ENCODE data around the gene RNF32.
"Not testable (repeated sequence)": the region's sequence is repeated elsewhere in the genome, so short reads cannot be mapped to it uniquely, and the experiment has no call there.

RNF32 gene

DNA sequence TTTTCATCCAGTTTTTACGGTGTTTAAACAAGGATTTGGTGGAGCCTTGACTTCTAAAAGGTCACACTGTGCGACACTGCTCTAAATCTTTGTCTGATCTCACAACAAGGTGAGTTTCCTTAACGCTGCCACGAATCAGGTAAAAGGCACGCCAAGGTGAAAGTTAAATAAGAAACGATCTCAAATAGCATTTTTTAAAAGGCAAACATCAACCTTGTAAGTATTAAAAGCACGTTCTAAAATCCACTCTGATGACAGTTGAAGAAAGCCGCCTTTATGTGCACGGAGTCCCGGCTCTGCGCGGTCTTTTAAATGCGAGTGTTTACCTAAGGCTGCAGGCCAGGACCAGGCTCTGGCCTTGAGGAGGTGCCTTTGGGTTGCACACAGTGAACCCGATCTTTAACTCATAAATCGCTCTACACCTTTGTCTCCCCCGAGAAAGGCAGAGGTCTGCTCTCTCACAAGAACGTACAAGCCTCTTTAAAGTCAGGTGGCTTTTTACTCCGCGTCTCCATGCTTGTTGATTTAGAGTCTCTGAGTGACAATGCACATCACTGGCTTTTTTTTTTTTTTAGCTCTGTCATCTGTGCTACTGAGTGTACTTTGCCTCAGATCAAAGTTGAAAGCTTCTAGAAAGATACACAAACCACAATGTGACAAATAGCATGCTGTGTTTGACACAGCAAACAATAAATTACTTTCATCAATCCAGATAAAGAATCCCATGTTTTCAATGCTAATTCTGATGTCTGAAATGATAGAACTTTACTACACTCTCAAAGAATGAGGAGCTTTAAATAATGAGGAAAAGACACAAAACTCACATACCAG is 25.9 kb upstream of the RNF32 start:
- no peak for DNase-seq

DNA sequence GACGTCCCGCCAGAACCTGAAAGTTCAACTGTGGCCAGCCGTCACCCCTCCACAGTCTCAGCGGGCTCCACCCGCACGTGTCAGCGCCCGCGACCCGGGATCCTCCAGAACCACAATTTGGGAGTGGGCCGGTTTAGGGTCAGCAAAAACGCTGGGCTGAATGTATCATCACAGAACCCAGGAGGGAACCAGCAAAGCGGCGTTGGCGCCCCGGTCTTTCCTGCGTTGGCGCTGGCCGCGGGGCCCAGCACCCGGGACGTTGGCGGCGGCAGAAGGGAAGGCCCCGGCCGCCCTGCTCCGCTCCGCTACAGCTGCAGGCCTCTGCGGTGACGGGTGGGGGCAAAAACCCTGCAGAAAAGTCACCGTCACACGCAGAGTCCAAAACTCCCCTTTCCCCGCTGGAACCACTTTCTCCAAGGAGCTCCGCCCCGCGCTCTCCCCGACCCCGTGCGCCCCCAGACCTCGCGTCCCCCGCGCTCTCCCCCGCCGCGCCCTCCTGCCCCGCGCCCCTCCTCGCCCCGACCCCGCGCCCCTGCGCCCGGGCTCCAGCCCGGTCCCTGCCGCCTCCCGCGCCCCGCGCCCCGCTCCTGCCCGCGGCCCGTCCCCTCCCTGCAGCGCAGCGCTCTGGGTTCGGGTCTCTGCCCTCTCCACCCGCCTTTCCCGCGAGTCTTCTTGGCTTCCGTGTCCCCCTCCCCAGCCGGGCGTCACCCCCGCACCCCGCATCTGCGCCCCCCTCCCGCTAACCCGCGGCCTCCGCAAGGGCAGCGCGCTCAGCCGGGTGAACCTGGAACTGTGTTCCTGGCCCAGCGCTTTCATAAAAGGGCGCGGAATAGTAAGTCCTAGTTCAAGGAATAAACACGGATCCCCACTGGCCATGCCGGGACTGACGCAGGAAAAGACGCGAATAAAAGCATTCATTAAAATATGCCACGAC is 24.0 kb upstream of the RNF32 start:
- DNase-seq: no peak

DNA sequence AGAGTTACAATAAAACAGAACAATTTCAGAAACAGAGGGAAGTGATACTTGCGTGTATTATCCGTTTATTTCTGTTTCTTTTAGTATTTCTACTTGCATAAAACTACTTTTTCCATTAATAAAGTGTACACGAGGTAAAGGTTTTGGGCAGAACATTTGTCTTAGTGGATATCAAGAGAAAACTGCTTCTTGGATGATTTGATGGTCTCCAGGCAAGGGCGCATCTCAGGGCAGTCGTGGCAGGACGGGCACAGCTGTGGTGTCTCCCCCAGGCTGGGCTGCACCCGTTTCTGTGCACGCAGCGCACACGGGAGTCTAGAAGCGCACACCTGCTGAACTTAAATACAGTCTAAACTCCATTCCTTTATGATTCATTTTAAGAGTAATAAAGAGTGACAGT is 23.4 kb upstream of the RNF32 start:
- DNase-seq: no peak

DNA sequence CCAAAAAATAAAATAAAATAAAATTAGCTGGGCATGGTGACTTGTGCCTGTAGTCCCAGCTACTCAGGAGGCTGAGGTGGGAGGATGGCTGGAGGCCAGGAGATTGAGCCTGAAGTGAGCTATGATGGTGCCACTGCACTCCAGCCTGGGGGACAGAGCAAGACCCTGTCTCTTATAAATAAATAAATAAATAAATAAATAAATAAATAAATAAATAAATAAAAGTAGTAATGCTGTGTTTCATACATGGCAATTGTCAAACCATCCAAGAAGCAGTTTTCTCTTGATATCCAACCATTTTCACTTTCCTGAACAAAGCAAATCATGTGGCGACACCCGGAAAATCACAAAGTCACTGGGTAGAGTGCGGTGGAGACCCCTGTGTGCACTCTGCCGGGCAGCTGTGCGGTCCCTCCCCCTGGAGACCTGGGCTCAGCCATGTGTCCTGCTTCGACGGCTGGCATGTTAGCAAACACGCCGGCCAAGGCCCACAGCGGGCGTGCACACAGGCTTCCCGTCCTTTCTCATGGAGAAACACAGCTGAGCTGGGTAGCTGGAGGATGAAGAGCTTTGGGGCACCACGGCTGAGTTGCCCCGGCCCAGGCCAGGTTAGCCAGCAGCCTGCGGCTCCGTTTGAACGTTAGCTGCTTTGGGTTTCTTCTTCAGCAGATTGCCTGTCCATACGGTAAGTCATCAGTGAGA is 22.3 kb upstream of the RNF32 start:
- DNase-seq: no peak

DNA sequence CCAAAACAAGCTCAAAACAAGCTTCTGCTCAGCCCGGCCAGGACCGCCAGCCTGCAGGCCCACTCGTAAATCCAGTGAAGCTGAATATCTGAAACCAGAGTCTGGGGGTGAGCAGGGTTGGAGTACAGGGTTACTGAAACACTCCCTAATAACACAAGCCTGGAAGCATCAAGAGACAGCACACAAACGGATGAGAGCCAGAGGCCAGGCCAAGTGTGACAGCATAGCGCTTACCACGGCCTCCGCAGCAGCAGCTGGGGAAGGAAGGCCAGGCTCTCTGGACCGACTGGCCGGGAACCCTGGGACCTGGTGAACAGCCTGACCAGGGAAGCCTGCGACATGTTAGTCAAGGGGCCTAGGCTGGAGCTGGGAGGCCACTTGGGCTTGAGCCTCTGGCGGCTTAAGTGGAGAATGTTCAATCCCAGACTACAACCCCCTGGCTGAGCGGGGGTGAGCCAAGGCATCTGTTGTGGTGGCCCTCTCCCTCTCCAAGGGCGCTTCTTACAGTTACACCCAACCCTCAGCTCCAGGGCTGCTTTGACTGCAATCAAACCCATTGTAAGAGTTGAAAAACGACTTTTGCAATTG is 21.7 kb upstream of the RNF32 start:
- DNase-seq: no peak

DNA sequence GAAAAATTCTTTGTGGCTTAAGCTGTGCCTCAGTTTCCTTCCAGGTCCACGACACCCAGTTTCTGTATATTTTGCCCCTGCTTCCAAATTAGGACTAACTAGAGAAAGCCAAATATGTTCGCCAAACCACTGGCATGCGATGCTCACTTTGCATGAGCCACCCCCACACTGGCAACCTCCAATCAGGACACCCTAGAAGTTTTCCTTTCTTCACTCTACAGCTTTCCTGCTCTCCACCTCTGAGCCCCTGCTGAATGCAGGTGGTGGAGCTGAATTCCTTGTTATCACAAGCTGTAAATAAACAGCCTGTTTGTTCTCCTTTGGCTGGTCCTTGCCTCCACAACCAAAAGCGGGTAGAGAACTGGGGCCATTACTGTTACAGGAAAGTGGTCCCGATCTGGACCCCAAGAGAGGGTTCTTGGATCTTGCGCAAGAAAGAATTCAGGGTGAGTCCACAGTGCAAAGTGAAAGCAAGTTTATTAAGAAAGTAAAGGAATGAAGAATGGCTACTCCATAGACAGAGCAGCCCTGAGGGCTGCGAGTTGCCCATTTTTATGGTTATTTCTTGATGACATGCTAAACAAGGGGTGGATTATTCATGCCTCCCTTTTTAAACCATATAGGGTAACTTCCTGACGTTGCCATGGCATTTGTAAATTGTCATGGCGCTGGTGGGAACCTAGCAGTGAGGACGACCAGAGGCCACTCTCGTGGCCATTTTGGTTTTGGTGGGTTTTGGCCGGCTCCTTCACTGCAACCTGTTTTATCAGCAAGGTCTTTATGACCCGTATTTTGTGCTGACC is 20.9 kb upstream of the RNF32 start:
- DNase-seq: not testable (repeated sequence)

DNA sequence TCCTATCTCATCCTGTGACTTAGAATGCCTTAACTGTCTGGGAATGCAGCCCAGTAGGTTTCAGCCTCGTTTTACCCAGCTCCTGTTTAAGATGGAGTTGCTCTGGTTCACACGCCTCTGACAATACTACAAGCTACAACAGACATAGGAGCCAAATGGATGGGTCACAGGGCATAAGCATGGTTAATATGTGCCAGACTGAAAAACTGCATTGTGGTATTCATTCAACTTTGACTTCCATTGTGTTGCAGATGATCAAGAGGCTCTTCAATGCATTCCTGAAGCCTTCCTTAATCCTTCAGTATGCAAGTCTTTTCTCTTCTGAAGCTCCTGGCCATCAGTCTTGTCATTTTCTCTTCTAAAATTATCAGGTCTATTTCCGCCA is 20.3 kb upstream of the RNF32 start:
- DNase-seq: no peak

DNA sequence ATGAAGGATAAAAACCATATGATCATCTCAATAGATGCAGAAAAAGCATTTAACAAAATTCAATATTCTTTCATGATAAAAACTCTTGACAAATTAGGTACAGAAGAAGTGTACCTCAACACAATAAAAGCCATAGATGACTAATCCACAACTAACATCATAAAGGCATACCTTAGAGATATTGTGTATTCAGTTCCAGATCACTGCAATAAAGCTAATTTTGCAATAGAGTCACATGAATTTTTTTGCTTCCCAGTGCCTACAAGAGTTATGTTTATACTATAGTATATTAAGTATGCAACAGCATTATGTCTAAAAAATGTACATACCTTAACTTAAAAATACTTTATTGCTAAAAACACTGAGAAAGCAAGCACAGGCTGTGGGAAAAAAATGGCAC is 18.9 kb upstream of the RNF32 start:
- no peak for DNase-seq

DNA sequence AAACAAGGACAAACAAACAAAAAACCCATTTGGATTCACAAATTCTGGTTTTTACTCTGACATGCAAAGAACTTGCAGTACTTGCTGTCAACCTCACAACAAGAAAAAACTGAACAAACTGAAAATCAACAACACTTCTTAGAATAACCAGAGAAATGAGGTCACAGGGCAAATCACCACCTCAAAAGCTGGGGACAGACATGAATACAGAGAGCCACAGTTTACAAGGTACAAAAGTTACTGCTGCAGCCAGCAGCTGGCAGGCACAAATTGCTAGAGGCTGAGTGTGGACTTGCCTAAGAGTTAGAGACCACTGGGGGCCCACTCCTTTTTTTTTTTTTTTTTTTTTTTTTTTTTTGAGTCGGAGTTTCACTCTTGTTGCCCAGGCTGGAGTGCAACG is 15.0 kb upstream of the RNF32 start:
- DNase-seq: no peak

DNA sequence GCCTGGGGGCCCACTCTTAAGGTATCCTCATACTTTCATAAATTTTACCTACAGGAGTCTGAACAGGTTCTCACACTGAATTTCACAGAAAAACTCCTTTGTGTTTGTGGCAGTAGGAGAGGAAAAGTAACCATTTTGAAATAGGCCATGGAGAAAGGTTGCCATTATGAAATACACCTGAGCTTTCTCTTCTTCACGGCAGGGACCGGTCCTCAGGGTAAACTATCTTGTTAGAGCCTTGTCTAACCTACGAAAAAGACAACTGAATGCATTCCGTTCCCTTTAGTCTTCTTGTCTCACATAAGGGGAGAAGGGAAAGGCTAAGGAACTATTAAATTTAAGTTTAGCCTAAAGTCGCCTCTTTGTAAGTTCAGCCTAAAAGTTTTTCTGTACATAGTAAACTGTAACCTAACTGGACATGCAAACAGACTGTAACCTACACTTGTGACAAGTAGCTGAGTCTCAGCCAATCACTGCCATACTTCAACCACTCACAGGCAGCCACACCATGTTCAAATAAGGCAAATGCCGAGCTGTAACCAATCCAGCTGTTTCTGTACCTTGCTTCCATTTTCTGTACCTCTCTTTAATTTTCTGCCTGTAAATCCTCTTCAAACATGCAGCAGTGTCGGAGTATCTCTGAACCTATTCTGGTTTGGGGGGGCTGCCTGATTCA is 14.2 kb upstream of the RNF32 start:
- DNase-seq: no peak

DNA sequence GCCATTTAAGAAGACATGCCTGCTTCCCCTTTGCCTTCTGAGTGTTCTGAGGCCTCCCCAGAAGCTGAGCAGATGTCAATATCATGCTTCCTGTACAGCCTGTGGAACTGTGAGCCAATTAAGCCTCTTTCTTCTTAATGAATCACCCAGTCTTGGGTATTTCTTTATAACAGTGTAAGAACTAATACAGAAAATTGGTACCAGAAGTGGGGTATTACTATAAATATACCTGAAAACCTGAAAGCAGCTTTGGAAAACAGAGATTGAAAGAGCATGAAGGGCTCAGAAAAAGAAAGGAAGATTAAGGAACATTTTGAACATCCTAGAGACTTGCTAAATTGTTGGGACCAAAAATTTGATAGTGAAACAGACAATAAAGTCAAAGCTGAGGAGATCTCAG is 12.0 kb upstream of the RNF32 start:
- no peak for DNase-seq

DNA sequence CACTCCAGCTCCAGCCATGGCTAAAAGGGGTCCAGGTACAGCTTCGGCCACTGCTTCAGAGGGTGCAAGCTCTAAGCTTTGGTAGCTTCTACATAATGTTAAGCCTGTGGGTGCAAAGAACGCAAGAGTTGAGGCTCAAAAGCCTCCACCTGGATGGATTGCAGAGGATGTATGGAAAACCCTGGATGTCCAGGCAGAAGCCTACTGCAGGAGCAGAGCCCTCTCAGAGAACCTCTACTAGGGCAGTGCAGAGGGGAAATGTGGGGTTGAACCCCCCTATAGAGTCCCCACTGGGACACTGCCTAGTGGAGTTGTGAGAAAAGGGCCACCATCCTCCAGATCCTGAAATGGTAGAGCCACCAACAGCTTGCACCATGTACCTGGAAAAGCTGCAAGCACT is 10.7 kb upstream of the RNF32 start:
- no peak for DNase-seq

DNA sequence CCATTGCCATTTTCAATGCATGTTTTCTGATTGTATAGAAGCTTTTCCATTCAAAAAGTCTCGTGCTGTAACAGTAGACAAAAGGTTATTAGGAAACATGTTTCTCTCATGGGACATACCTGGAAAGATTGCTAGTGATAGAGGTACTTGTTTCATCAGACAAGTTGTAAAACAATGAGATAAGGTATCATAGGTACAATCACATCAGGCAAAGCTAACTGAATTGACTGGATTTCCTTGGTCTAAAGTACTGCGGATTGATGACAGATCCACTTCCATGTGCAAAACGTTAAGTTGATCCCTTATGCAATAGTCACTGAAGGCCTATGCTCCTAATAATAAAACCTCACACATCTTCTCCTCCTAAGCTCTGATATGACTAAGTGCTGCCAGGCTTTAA is 6.5 kb upstream of the RNF32 start:
- no peak for DNase-seq

DNA sequence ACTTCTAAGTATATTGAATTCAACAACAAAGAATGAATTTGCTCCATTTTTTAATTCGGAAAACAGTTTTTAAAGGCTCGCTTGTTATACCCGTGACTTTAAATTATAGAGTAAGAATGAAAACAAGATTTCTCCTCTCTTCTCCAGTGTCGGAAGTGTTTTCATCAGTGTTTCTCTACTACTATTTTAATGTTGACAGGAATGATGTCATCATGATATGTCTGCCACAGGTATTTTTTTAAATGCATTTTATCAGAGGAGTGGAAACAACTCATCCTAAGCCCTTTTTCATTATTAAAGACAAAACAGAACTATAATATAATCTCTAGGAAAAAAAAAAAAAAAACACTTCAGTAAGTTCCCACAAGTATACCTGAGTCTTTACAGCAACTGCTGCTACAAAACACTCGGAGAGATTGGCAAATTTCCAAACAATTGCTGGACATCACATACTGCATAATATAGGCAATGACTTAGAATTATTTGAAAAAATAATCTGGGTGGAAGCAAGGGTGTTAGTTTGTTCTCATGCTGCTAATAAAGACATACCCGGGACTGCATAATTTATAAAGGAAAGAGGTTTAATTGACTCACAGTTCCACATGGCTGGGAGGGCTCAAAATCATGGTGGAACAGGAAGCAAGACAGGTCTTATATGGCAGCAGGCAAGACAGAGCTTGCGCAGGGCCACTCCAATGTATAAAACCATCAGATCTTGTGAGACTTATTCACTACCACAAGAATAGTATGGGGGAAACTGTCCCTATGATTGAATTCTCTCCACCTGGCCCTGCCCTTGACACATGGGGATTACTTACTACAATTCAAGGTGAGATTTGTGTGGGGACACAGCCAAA is 4.8 kb upstream of the RNF32 start:
- no peak for DNase-seq

DNA sequence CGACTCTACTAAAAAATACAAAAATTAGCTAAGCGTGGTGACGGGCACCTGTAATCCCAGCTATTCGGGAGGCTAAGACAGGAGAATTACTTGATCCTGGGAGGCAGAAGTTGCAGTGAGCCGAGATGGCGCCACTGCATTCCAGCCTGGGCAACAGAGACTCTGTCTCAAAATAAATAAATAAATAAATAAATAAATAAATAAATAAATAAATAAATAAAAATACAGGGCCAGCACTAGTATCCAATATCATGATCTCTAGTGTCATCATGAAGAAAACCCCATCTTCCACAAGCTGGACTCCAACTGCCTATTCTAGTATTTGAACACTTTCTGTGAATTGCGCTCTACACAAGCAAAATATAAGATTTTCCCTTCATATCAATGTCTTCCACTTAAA is 3.5 kb upstream of the RNF32 start:
- not testable (repeated sequence) for DNase-seq

DNA sequence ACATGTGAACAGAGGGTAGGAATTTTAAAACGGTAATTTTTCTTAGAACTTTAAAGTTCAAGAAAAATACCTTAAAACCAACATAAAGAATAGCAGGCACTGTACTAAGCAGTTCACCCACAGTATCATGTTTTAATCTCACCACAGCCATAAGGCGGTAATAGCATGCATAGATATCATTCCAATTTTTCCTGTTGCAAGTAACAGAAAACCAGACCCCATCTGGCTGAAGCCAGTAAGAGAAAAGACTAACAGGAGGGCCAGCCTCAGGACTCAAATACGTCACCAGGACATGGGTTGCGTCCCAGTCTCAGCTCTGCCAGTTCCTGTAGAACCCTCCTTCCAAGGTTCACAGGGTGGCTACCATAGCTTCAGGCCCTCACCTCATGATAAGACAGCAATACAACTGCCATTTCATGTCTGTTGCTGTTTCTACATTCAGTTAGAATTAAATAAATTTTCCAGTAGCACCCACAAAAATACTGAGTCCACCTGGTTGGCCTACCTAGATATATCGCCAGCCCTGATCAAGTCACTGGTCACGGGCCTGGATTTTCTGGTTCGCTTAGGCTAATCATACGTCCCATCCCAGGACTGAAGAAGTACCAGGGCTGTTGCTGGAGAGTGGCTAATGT is 2.0 kb upstream of the RNF32 start:
- DNase-seq: no peak

DNA sequence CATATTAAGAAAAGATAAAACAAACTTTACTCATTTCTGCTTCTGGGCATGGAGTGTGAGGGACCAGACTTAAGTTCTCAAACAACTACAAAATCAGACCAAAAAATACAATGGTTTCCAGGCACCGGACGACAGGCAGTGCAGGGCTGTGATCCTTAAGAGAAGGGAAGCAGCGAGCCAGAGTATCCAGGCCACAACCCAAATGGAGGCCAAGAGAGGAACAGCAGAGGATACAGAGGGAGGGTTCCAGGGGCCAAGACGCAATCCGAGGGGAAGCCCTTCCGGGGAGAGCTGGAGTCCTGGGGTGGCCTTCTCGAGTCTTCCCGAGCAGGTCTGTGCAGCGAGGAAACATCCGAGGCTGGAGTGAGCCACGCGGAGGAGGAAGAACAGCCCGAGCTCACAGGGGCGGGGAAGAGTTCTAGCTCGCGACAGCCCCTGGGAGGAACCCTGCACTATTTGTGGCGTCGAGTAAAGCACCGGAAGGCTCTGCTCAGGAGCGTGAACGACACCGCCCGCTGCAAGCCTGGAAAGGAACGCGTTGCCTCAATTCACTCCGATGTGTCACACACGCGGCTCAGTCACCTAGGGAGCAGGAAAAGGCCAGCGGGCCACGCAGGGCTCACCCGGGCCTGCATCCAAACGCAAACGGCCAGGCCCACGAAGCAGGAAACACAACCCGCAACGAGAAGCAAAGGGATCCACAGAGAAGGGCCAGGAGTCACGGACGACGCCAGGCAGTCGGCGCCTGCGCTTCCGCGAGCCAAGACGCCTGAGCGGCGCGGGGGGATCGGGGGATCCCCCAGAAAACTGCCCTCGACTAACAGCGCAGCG is 933 bp upstream of the RNF32 start:
- DNase-seq: no peak

DNA sequence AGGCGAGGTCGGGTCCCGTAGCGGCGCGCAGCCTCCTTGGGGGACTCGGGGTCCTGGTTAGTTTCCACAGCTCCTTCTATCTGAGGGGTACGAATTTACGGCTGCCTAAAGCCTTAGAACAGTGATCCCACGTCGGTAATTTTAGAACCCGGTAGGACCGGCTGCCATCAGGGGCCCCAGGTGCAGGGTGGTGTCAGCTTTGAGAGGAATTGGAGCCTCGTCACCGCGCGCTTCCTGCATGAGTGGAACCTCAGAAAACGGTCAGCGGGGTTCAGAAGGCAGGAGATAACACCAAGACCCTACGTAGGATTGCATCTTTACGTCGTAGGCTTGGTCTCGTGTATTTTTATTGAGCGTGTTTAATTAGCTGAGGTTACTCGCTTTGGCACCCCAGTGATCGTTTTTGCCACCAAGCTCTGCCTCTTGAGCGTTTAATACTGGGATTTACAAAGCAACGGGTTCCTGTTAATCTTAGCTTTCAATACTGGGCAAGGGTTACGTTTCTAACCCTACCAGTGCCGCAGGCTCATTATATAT is 443 bp downstream of the RNF32 start:
- peak; percentile 37 for DNase-seq

Measured in T-helper 9 cell (primary cell).